HepG2 (cell line): ENCODE measurements around the gene CBX6. TPM values are rescaled to one million over a fixed set of nuclear protein-coding genes. Genes with fewer than 3 reads are reported as not detected.

Experiments used
- AGO1 ChIP-seq: fragments of 200-400 bp; formaldehyde crosslinking; IDR thresholded peaks from 2 replicates; pipeline ENCODE4 v1.6.1; 2017; ENCODE audit warnings: mild to moderate bottlenecking, low read depth, low read length, moderate library complexity; ENCODE audit not compliant: poor library complexity, severe bottlenecking
- AKAP8 ChIP-seq: sonication (generic); formaldehyde crosslinking; IDR thresholded peaks from 2 replicates; pipeline ENCODE4 v1.5.1; 2020; ENCODE audit warnings: mild to moderate bottlenecking, missing genetic modification reagents
- CCDC6 ChIP-seq: sonication (generic); formaldehyde crosslinking; IDR thresholded peaks from 2 replicates; pipeline ENCODE4 v1.8.1; 2022; ENCODE audit warnings: mild to moderate bottlenecking, missing genetic modification reagents, moderate library complexity
- FOXP1 ChIP-seq, 2 experiments: fragments of 450-650 bp in 1 of 2; IDR thresholded peaks; 2 replicates each; pipeline ENCODE4 v1.6.1; 2017 to 2018; ENCODE audit warnings: antibody characterized with exemption in 1 of 2
- HNRNPL ChIP-seq: fragments of 200-400 bp; formaldehyde crosslinking; IDR thresholded peaks from 2 replicates; pipeline ENCODE4 v1.6.1; 2017; ENCODE audit warnings: mild to moderate bottlenecking, low read depth, low read length
- NCOR1 ChIP-seq: fragments of 200-600 bp; sonication (generic); IDR thresholded peaks from 2 replicates; pipeline ENCODE4 v1.7.0; 2017; ENCODE audit warnings: antibody characterized with exemption, low read length, borderline replicate concordance
- NPAS2 ChIP-seq: sonication (generic); formaldehyde crosslinking; IDR thresholded peaks from 2 replicates; pipeline ENCODE4 v1.8.0; 2022; ENCODE audit warnings: mild to moderate bottlenecking, missing genetic modification reagents, borderline replicate concordance
- SETDB1 ChIP-seq: sonication (generic); formaldehyde crosslinking; IDR thresholded peaks from 2 replicates; pipeline ENCODE4 v1.5.1; 2020; ENCODE audit warnings: missing genetic modification reagents, mild to moderate bottlenecking, borderline replicate concordance
- SP4 ChIP-seq: sonication (generic); formaldehyde crosslinking; IDR thresholded peaks from 2 replicates; pipeline ENCODE4 v1.8.1; 2023; ENCODE audit warnings: mild to moderate bottlenecking, missing genetic modification reagents
- TAF1 ChIP-seq: sonication (generic); formaldehyde crosslinking; IDR thresholded peaks from 2 replicates; pipeline ENCODE4 v1.4.0; 2020; ENCODE audit warnings: missing genetic modification reagents
- ZNF207 ChIP-seq: fragments of 450-650 bp; IDR thresholded peaks from 2 replicates; pipeline ENCODE4 v1.6.1; 2016; ENCODE audit warnings: antibody characterized with exemption, borderline replicate concordance
- ZNF674 ChIP-seq: sonication (generic); formaldehyde crosslinking; IDR thresholded peaks from 2 replicates; pipeline ENCODE4 v1.5.0; 2020; ENCODE audit warnings: low read depth, mild to moderate bottlenecking, missing genetic modification reagents
- ZNF772 ChIP-seq: sonication (generic); formaldehyde crosslinking; IDR thresholded peaks from 2 replicates; pipeline ENCODE4 v1.5.0; 2020; ENCODE audit warnings: mild to moderate bottlenecking, missing genetic modification reagents
- polyA plus RNA-seq, 8 experiments: library from polyadenylated mRNA; depleted of rRNA in 3 of 8; stranded (reverse) in 7 of 8; unstranded in 1 of 8; fragments of >200 nt; fragmentation: Illumina TruSeq in 4 of 8; extraction: Trizol in 4 of 8; gene quantifications; 2 replicates each; pipeline versions ENCODE4 v1.2.1 to v1.2.3, GENCODE V29; 2011 to 2016; ENCODE audit warnings: low read depth in 4 of 8, missing spikeins in 1 of 8, mixed read lengths in 1 of 8; ENCODE audit not compliant: insufficient read depth in 1 of 8
- total RNA-seq, 5 experiments: library from RNA; depleted of rRNA; stranded (reverse); fragments of >200 nt; fragmentation: Illumina TruSeq; extraction: Trizol; gene quantifications; 2 replicates each; pipeline ENCODE4 v1.2.3, GENCODE V29; 2016; ENCODE audit warnings: low read depth in 1 of 5
- TF ChIP-seq, protein P1 (sequence below): sonication (generic); formaldehyde crosslinking; IDR thresholded peaks from 2 replicates; pipeline ENCODE4 v1.5.1; 2020; ENCODE audit warnings: missing genetic modification reagents, mild to moderate bottlenecking, borderline replicate concordance
- TF ChIP-seq, protein P2 (sequence below): sonication (generic); formaldehyde crosslinking; IDR thresholded peaks from 2 replicates; pipeline ENCODE4 v1.5.1; 2020; ENCODE audit warnings: mild to moderate bottlenecking, missing genetic modification reagents, borderline replicate concordance
- TF ChIP-seq, protein P3 (sequence below): sonication (generic); formaldehyde crosslinking; IDR thresholded peaks from 2 replicates; pipeline ENCODE4 v1.4.0; 2020; ENCODE audit warnings: mild to moderate bottlenecking, missing genetic modification reagents
- TF ChIP-seq, protein P4 (sequence below): sonication (generic); formaldehyde crosslinking; IDR thresholded peaks from 2 replicates; pipeline ENCODE4 v1.4.0; 2020; ENCODE audit warnings: missing genetic modification reagents

The CBX6 gene
- total and polyA plus RNA-seq, 2 of the 13 experiments (the other 11 are each of a cell fraction or from before 2014, with no cell fraction given): 1.7 to 6.5 TPM

DNA sequence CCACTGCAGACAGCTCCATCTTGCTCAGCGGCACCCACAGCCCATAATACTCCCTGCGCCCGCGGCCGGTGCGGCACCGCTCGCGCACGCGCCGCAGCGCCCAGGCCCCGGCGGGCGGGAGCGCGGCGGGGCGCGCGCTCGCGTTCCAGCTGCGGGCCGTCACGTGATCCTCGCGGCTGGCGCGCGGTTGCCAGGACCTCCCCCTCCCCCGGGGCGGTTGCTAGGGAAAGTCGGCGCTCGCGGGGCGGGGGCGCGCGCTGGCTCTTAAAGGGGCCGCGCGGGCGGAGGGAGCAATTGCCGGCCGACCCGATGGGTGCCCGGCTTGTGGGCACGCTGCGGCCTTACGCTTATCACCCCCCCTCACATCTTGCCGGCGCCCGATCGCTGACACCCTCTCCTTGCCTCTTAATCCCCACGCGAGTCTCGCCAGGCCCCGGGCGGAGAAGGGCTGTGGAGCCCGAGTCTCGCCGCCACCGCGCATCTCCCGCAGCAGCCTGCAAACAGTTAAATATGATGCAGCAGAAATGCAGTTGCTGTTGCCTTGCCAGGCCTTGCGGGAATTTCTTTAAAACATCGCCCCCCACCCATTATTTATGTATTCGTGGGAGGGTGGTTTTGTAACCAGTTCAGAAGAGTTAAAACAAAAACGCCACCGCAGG, at the start of gene CBX6 (continued):
- TF ChIP-seq, protein P1, sequence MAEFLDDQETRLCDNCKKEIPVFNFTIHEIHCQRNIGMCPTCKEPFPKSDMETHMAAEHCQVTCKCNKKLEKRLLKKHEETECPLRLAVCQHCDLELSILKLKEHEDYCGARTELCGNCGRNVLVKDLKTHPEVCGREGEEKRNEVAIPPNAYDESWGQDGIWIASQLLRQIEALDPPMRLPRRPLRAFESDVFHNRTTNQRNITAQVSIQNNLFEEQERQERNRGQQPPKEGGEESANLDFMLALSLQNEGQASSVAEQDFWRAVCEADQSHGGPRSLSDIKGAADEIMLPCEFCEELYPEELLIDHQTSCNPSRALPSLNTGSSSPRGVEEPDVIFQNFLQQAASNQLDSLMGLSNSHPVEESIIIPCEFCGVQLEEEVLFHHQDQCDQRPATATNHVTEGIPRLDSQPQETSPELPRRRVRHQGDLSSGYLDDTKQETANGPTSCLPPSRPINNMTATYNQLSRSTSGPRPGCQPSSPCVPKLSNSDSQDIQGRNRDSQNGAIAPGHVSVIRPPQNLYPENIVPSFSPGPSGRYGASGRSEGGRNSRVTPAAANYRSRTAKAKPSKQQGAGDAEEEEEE: no peak
- TF ChIP-seq AGO1 (peak; percentile 40), ZNF207 (no peak), ZNF674 (CRISPR knock-in tag) (no peak), SETDB1 (CRISPR knock-in tag) (no peak), ZNF772 (CRISPR knock-in tag) (no peak), FOXP1 (IDR thresholded peaks at IDR 0.05) (no peak), FOXP1 (CRISPR knock-in tag; IDR thresholded peaks at IDR 0.05) (no peak), TAF1 (peak; percentile 15; the same call in 1 of the 2 replicates), HNRNPL (0 out of 2 replicates have a peak, but pooled peaks have one; percentile 26), NCOR1 (no peak), NPAS2 (CRISPR knock-in tag) (no peak), AKAP8 (CRISPR knock-in tag) (no peak), SP4 (CRISPR knock-in tag) (peak; percentile 31; the same call in 1 of the 2 replicates), CCDC6 (CRISPR knock-in tag) (0 out of 2 replicates have a peak, but pooled peaks have one; percentile 51)
- TF ChIP-seq, protein P2, sequence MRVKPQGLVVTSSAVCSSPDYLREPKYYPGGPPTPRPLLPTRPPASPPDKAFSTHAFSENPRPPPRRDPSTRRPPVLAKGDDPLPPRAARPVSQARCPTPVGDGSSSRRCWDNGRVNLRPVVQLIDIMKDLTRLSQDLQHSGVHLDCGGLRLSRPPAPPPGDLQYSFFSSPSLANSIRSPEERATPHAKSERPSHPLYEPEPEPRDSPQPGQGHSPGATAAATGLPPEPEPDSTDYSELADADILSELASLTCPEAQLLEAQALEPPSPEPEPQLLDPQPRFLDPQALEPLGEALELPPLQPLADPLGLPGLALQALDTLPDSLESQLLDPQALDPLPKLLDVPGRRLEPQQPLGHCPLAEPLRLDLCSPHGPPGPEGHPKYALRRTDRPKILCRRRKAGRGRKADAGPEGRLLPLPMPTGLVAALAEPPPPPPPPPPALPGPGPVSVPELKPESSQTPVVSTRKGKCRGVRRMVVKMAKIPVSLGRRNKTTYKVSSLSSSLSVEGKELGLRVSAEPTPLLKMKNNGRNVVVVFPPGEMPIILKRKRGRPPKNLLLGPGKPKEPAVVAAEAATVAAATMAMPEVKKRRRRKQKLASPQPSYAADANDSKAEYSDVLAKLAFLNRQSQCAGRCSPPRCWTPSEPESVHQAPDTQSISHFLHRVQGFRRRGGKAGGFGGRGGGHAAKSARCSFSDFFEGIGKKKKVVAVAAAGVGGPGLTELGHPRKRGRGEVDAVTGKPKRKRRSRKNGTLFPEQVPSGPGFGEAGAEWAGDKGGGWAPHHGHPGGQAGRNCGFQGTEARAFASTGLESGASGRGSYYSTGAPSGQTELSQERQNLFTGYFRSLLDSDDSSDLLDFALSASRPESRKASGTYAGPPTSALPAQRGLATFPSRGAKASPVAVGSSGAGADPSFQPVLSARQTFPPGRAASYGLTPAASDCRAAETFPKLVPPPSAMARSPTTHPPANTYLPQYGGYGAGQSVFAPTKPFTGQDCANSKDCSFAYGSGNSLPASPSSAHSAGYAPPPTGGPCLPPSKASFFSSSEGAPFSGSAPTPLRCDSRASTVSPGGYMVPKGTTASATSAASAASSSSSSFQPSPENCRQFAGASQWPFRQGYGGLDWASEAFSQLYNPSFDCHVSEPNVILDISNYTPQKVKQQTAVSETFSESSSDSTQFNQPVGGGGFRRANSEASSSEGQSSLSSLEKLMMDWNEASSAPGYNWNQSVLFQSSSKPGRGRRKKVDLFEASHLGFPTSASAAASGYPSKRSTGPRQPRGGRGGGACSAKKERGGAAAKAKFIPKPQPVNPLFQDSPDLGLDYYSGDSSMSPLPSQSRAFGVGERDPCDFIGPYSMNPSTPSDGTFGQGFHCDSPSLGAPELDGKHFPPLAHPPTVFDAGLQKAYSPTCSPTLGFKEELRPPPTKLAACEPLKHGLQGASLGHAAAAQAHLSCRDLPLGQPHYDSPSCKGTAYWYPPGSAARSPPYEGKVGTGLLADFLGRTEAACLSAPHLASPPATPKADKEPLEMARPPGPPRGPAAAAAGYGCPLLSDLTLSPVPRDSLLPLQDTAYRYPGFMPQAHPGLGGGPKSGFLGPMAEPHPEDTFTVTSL (CRISPR knock-in tag): no peak
- TF ChIP-seq, protein P3, sequence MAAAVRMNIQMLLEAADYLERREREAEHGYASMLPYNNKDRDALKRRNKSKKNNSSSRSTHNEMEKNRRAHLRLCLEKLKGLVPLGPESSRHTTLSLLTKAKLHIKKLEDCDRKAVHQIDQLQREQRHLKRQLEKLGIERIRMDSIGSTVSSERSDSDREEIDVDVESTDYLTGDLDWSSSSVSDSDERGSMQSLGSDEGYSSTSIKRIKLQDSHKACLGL (CRISPR knock-in tag): no peak
- TF ChIP-seq, protein P4, sequence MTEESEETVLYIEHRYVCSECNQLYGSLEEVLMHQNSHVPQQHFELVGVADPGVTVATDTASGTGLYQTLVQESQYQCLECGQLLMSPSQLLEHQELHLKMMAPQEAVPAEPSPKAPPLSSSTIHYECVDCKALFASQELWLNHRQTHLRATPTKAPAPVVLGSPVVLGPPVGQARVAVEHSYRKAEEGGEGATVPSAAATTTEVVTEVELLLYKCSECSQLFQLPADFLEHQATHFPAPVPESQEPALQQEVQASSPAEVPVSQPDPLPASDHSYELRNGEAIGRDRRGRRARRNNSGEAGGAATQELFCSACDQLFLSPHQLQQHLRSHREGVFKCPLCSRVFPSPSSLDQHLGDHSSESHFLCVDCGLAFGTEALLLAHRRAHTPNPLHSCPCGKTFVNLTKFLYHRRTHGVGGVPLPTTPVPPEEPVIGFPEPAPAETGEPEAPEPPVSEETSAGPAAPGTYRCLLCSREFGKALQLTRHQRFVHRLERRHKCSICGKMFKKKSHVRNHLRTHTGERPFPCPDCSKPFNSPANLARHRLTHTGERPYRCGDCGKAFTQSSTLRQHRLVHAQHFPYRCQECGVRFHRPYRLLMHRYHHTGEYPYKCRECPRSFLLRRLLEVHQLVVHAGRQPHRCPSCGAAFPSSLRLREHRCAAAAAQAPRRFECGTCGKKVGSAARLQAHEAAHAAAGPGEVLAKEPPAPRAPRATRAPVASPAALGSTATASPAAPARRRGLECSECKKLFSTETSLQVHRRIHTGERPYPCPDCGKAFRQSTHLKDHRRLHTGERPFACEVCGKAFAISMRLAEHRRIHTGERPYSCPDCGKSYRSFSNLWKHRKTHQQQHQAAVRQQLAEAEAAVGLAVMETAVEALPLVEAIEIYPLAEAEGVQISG (CRISPR knock-in tag): no peak
